Brain microvascular endothelial cell (primary cell): ENCODE measurements around the gene RFWD3.

Source experiments
- DNase-seq: peaks from one replicate; pipeline ENCODE4 v3.0.0-alpha.2; 2020
- H3K27ac ChIP-seq: fragments of 250-450 bp; sonication (Bioruptor Pico); 2 replicates; pipeline ENCODE4 v1.5.1; 2020; ENCODE audit warnings: mild to moderate bottlenecking, moderate library complexity
- H3K27me3 ChIP-seq: fragments of 250-450 bp; sonication (Bioruptor Pico); replicated peaks from 2 replicates; pipeline ENCODE4 v1.5.1; 2020; ENCODE audit warnings: mild to moderate bottlenecking
- H3K36me3 ChIP-seq: fragments of 250-450 bp; sonication (Bioruptor Pico); replicated peaks from 2 replicates; pipeline ENCODE4 v1.5.1; 2020; ENCODE audit warnings: mild to moderate bottlenecking
- H3K4me3 ChIP-seq: 2 replicates; pipeline ENCODE4 v1.5.1; 2011; ENCODE audit warnings: low read depth, mild to moderate bottlenecking, control low read depth, low read length, moderate library complexity
- in situ Hi-C: cut with HindIII; loops from 2 replicates; pipeline ENCODE4 v1.10.0; 2017; ENCODE audit warnings: low sequenced_read_pairs, low pct_ligation_motif_present
- TF ChIP-seq, protein P1 (sequence below): IDR thresholded peaks from 2 replicates; pipeline ENCODE4 v1.5.1; 2011; ENCODE audit warnings: low read depth, mild to moderate bottlenecking, moderate library complexity, low read length, control low read depth, inconsistent platforms; ENCODE audit errors: missing control alignments

The RFWD3 gene

DNA sequence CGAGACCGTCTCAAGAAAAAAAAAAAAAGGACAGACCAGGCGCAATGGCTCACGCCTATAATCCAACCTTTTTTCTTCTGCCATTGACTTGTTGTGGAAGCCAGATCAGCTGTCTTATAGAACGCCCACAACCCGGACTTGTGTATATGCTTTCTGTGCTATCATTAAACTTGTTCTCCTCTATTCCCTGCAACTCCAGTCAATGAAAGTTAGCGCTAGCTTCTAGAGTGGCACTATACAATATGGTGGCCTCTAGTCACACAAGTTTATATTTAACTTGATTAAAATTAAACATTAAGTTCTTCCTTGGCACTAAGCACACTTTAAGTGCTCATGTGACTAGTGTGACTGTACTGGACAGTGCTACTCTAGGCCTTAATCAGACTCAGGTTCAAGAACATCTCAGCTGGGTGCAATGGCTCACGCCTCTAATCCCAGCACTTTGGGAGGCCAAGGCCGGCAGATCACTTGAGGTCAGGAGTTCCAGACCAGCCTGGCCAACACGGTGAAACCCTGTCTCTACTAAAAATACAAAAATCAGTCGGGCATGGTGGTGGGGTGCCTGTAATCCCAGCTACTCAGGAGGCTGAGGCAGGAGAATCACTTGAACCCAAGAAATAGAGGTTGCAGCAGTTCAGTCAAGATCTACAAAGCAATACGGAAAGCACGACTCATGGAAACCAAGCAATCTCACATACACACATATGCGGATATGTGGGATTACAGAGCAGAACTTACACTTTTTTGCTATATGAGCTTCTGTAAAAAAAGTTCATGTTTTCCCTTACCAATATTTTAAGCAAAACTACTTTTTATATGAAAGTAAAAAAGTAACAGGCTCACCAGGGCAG, 41.0 kb downstream of the RFWD3 start:
- Histone ChIP-seq H3K27me3 (no peaks in the 10 kb centered on the region), H3K27ac (no peak overlapping the region), H3K4me3 (no peak overlapping the region), H3K36me3 (peaks cover 44% of the 10 kb centered on the region)
- in situ Hi-C loops, result no loop called here
- TF ChIP-seq, protein P1, sequence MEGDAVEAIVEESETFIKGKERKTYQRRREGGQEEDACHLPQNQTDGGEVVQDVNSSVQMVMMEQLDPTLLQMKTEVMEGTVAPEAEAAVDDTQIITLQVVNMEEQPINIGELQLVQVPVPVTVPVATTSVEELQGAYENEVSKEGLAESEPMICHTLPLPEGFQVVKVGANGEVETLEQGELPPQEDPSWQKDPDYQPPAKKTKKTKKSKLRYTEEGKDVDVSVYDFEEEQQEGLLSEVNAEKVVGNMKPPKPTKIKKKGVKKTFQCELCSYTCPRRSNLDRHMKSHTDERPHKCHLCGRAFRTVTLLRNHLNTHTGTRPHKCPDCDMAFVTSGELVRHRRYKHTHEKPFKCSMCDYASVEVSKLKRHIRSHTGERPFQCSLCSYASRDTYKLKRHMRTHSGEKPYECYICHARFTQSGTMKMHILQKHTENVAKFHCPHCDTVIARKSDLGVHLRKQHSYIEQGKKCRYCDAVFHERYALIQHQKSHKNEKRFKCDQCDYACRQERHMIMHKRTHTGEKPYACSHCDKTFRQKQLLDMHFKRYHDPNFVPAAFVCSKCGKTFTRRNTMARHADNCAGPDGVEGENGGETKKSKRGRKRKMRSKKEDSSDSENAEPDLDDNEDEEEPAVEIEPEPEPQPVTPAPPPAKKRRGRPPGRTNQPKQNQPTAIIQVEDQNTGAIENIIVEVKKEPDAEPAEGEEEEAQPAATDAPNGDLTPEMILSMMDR, result no peak
- DNase-seq, result no peak

DNA sequence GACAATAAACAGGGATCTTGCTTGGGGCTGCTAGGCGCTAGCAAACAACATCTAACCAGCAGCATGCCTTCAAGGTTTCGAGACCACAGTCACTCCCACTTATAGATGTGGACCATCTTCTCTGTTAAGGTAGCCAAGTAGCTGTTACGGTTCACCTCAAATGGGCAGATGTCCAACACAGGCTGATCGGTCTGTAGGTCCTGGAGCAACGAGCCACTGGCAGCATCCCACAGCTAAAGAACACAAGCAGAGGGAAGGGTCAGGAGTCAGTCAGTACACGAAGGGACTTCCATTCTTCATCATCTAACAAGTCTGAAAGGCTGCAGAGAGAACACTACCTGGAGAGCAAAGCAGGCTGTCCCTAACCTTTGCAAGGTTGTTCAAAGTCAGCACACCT, 42.8 kb downstream of the RFWD3 start:
- TF ChIP-seq, protein P1, result no peak
- Histone ChIP-seq H3K27ac (no peak overlapping the region), H3K27me3 (no peaks in the 10 kb centered on the region), H3K36me3 (peaks cover 37% of the 10 kb centered on the region), H3K4me3 (no peak overlapping the region)
- DNase-seq, result no peak
- in situ Hi-C loops, result no loop called here

DNA sequence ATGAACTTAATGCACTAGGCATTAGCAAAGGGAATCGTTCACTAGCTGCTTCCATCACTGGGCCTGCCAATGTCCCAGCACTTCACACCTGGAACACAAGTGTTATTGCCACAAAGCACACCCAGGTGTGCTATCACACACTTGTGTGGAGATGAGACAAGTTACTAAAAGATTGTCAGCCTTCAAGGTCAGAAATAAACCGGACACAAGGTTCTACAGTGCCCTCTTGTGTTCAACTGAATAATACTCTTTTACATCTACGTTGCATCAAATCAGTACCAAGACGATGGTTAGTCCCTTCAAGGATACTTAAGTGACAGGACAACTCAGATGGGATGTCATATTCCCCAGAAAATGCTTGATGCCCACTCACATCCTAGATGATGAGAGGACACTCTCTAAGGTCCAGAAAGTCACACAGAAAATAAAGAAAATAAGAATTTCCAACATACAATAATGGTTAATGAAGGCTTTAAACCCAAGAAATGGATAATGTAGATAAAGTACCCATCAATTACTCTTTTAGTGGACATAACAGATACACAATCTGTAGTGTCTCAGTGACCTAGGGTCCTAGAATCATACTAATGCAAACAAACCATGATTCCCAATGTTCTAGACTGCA, 43.4 kb downstream of the RFWD3 start:
- in situ Hi-C loops, result no loop called here
- TF ChIP-seq, protein P1, result peak; percentile 57
- Histone ChIP-seq H3K27ac (no peak overlapping the region), H3K36me3 (peaks cover 35% of the 10 kb centered on the region), H3K4me3 (no peak overlapping the region), H3K27me3 (no peaks in the 10 kb centered on the region)
- no peak for DNase-seq

DNA sequence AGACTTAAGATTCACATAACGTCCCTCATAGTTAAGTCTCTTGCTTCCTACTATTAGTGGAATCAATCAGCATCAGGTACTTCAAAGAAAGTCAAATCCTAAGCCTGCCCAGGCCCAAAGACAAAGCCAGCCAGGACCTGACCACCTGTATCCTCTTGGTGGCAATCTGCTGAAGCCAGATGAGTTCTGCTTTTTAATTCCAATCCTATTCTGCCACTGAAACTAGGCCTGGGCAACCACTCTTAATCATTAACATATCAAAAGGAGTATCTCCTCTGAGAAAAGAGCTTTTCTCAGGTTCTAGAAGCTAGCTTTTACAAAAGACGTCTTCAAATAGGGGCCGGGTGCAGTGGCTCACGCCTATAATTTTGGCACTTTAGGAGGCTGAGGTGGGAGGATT, 44.7 kb downstream of the RFWD3 start:
- DNase-seq, result no peak
- TF ChIP-seq, protein P1, result no peak
- in situ Hi-C loops, result no loop called here
- Histone ChIP-seq H3K27ac (no peak overlapping the region), H3K36me3 (peaks cover 27% of the 10 kb centered on the region), H3K27me3 (no peaks in the 10 kb centered on the region), H3K4me3 (no peak overlapping the region)

DNA sequence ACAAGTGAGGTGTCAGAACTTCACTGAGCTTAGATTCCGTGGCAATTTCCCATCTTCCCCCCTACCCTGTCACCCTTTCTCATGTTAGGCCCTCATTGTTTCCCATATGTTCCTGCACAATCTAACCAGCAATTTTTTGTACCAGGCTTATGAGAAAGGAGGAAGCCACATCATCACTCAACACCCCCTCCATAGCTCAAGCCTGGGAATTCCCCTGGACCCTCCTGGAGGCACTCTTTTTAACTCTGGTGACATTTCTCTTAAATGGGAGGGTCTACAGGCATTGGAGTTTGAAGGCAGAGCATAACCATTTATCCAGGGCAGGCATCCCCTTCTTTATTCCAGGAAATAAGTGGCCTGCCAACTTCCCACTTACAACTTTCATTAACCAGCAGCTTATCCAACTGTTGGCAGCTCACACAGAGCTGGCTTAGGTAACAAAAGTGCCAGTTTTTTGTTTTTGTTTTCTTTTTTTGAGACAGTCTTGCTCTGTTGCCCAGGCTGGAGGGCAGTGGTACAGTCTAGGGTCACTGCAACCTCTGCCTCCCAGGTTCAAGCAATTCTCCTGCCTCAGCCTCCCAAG, 49.4 kb downstream of the RFWD3 start:
- no peaks in the 10 kb centered on the region for H3K27me3 ChIP-seq
- TF ChIP-seq, protein P1, result no peak
- no peak overlapping the region for H3K27ac ChIP-seq
- in situ Hi-C loops, result no loop called here
- H3K4me3 ChIP-seq, result no peak overlapping the region
- peaks cover 5% of the 10 kb centered on the region for H3K36me3 ChIP-seq
- no peak for DNase-seq
